Gastrocnemius medialis (tissue), 4 donors: Measurements from ENCODE around the gene LRRC56. TPM values are rescaled to one million over a fixed set of nuclear protein-coding genes. Genes with fewer than 3 reads are reported as not detected.

Source experiments
- ATAC-seq, 2 donors: fragments of 150-250 bp; one replicate each; pipeline ENCODE4 v1.9.1; 2016
- DNase-seq, 2 donors: peaks; one replicate each; pipeline ENCODE4 v3.0.0-alpha.2; 2019
- H3K27ac ChIP-seq, 4 donors: fragments of 200-600 bp; sonication (generic); 1 replicate in 1 of 4; 2 replicates in 3 of 4; pipeline ENCODE4 v1.5.1; 2016 to 2018; ENCODE audit warnings: mild to moderate bottlenecking in 2 of 4, moderate library complexity in 1 of 4
- H3K27me3 ChIP-seq, 3 donors: fragments of 200-600 bp; sonication (generic) in 2 of 3; 1 replicate in 1 of 3; 2 replicates in 2 of 3; pipeline versions ENCODE4 v1.5.1 to v1.6.0; 2016 to 2019; ENCODE audit warnings: mild to moderate bottlenecking in 1 of 3, moderate library complexity in 1 of 3
- H3K36me3 ChIP-seq, 2 donors: fragments of 200-600 bp; sonication (generic) in 1 of 2; one replicate each; pipeline ENCODE4 v1.5.1; 2017 to 2018
- H3K4me1 ChIP-seq, 2 donors: fragments of 200-600 bp; sonication (generic) in 1 of 2; one replicate each; pipeline ENCODE4 v1.5.1; 2016 to 2017; ENCODE audit warnings: mild to moderate bottlenecking in 2 of 2
- H3K4me3 ChIP-seq, 4 donors: fragments of 200-600 bp; sonication (generic) in 3 of 4; 1 replicate in 1 of 4; 2 replicates in 3 of 4; pipeline ENCODE4 v1.5.1; 2016 to 2019; ENCODE audit warnings: mild to moderate bottlenecking in 2 of 4
- H3K9me3 ChIP-seq, 3 donors: fragments of 200-600 bp; sonication (generic) in 2 of 3; 1 replicate in 1 of 3; 2 replicates in 2 of 3; pipeline ENCODE4 v1.5.1; 2016 to 2019
- CTCF ChIP-seq, 5 experiments: fragments of 450-650 bp in 3 of 5; fragments of 200-600 bp in 2 of 5; sonication (generic) in 2 of 5; IDR thresholded peaks in 4 of 5; conservative IDR thresholded peaks in 1 of 5; 1 replicate in 4 of 5; 2 replicates in 1 of 5; pipeline ENCODE4 v1.5.1; 2016 to 2019; ENCODE audit warnings: antibody characterized with exemption in 5 of 5, mild to moderate bottlenecking in 3 of 5, moderate library complexity in 3 of 5
- POLR2A ChIP-seq, 2 donors: fragments of 450-650 bp; IDR thresholded peaks; one replicate each; pipeline ENCODE4 v1.6.1; 2017; ENCODE audit warnings: antibody characterized with exemption in 2 of 2, mild to moderate bottlenecking in 2 of 2, moderate library complexity in 2 of 2
- in situ Hi-C, 4 donors: fragments of 200-750 bp; cut with MboI; loops; one replicate each; pipeline versions ENCODE4 v1.15.0 to v1.8.0; 2017; ENCODE audit warnings: low sequenced_read_pairs in 4 of 4
- intact Hi-C: fragments of 100-400 bp; cut with DNase I; formaldehyde crosslinking; loops from one replicate; pipeline ENCODE4 v1.15.1; 2023; ENCODE audit warnings: low total_unique reads
- total RNA-seq, 4 donors: library from RNA; depleted of rRNA; stranded (reverse); fragments of >200 nt; gene quantifications; one replicate each; pipeline versions ENCODE4 v1.1.0 to v1.2.3, GENCODE V29; 2016

Gene LRRC56
- total RNA-seq, 4 donors from 2014 or later = 0.29 to 0.36 TPM; not detected in 2

- Histone ChIP-seq H3K27me3 (no peaks in the 10 kb centered on the region), H3K9me3 (no peaks in the 10 kb centered on the region), H3K36me3 (peaks cover 0 to 25% of the 10 kb centered on the region in 2 donors), H3K4me3 (no peak overlapping the region), H3K27ac (no peak overlapping the region), H3K4me1 (no peaks in the 10 kb centered on the region)
- DNase-seq (no peak), ATAC-seq (no peak)
- in situ Hi-C loops = no loop called here
- TF ChIP-seq POLR2A (IDR thresholded peaks at IDR 0.05) (no peak), CTCF (IDR thresholded peaks at IDR 0.05 in 4 of 5, conservative IDR thresholded peaks at IDR 0.05 in 1 of 5) (no peak)
- intact Hi-C loops = no loop called here
Observed at GRCh38 chr11:488992-489391, 48.3 kb upstream of the LRRC56 start.

DNA sequence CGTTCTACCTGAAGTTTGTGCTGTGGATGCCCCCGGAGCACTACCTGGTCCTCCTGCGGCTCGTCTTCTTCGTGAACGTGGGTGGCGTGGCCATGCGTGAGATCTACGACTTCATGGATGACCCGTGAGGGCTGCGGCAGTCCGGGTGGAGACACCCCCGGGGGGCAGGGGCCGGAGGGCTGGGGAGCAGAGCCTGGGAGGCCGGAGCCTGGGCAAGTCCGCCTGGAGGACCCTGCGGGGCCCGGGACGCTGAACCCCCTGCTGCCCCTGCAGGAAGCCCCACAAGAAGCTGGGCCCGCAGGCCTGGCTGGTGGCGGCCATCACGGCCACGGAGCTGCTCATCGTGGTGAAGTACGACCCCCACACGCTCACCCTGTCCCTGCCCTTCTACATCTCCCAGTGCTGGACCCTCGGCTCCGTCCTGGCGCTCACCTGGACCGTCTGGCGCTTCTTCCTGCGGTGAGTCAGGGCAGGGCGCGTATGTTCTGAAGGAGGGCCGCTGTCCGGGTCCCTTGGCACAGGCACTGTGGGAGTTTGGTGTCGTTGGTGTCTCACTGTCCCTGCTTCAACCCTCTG lies 47.6 kb upstream of the LRRC56 start:
- H3K4me3 ChIP-seq = no peak overlapping the region
- intact Hi-C loops (no loop called here), in situ Hi-C loops (no loop called here)
- DNase-seq = no peak
- H3K9me3 ChIP-seq = no peaks in the 10 kb centered on the region
- no peaks in the 10 kb centered on the region for H3K4me1 ChIP-seq
- peaks cover 0 to 31% of the 10 kb centered on the region in 2 donors for H3K36me3 ChIP-seq
- TF ChIP-seq POLR2A (IDR thresholded peaks at IDR 0.05) = no peak
- no peak for TF ChIP-seq CTCF (IDR thresholded peaks at IDR 0.05 in 4 of 5, conservative IDR thresholded peaks at IDR 0.05 in 1 of 5)
- no peak for ATAC-seq
- no peak overlapping the region for H3K27ac ChIP-seq
- no peaks in the 10 kb centered on the region for H3K27me3 ChIP-seq

DNA sequence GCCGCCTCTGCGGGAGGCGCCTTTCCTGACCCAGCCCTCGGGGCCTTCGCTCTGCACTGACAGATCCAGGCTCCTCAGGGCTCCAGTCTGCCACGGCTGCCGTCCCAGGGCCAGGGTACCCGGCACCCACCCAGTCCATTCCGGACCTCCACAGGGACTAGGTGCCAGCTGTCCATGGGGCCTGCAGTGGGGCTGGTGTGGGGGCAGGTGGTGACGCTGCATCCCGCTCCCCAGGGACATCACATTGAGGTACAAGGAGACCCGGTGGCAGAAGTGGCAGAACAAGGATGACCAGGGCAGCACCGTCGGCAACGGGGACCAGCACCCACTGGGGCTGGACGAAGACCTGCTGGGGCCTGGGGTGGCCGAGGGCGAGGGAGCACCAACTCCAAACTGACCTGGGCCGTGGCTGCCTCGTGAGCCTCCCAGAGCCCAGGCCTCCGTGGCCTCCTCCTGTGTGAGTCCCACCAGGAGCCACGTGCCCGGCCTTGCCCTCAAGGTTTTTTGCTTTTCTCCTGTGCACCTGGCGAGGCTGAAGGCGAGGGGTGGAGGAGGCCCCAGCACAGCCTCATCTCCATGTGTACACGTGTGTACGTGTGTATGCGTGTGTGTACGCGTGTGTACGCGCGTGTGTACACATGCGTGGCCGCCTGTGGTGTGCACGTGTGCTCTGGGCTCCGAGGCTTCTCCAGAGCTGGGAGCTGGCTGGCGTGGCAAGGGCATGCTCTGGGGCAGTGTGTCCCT lies 47.0 kb upstream of the LRRC56 start:
- in situ Hi-C loops (no loop called here), intact Hi-C loops (no loop called here)
- H3K27me3 ChIP-seq = no peaks in the 10 kb centered on the region
- H3K4me3 ChIP-seq = no peak overlapping the region
- no peak overlapping the region for H3K27ac ChIP-seq
- peaks cover 0 to 36% of the 10 kb centered on the region in 2 donors for H3K36me3 ChIP-seq
- H3K4me1 ChIP-seq = no peaks in the 10 kb centered on the region
- DNase-seq (no peak), ATAC-seq (no peak)
- no peaks in the 10 kb centered on the region for H3K9me3 ChIP-seq
- TF ChIP-seq CTCF (IDR thresholded peaks at IDR 0.05 in 4 of 5, conservative IDR thresholded peaks at IDR 0.05 in 1 of 5) (no peak), POLR2A (IDR thresholded peaks at IDR 0.05) (no peak)

DNA sequence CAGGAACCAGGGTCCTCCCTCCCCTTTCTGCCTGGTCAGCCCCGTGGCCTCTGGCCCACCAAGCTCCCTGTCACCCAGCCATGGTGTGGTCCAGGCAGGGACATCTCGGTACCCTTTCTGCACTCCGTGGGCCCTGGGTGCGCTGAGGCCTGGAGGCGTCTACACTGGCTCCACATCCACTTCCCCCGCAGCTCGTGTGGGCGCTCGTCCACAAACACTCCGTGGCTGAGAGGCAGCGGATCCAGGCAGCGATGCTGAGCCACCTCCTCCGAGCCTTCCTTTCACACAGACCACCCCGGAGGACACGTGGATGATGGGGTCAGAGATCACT lies 46.4 kb upstream of the LRRC56 start:
- H3K27ac ChIP-seq = no peak overlapping the region
- no peak overlapping the region for H3K4me3 ChIP-seq
- no peaks in the 10 kb centered on the region for H3K27me3 ChIP-seq
- no peak for ATAC-seq
- in situ Hi-C loops (no loop called here), intact Hi-C loops (no loop called here)
- no peak for DNase-seq
- H3K36me3 ChIP-seq = peaks cover 0 to 41% of the 10 kb centered on the region in 2 donors
- no peaks in the 10 kb centered on the region for H3K4me1 ChIP-seq
- no peaks in the 10 kb centered on the region for H3K9me3 ChIP-seq
- TF ChIP-seq CTCF (IDR thresholded peaks at IDR 0.05 in 4 of 5, conservative IDR thresholded peaks at IDR 0.05 in 1 of 5) (no peak), POLR2A (IDR thresholded peaks at IDR 0.05) (no peak)
